GM10248 (cell line): Measurements from ENCODE around the gene RUNX1.

Experiments used
- CTCF ChIA-PET: fragments of 300-600 bp; sonication (Branson Sonifier 250); formaldehyde crosslinking; extraction: SDS; loops from one replicate; lab custom pipeline; 2021; ENCODE audit warnings: antibody characterized with exemption; lab: Yijun Ruan, JAX
- POLR2A ChIA-PET: fragments of 350-650 bp; sonication (Branson Sonifier 250); formaldehyde crosslinking; extraction: SDS; loops from one replicate; lab custom pipeline; 2020; ENCODE audit warnings: antibody characterized with exemption; lab: Yijun Ruan, JAX
- DNase-seq: peaks from one replicate; pipeline ENCODE4 v3.0.0; 2012; ENCODE audit errors: extremely low spot score
- CTCF ChIP-seq: IDR thresholded peaks from 2 replicates; pipeline ENCODE4 v1.5.1; 2012; ENCODE audit warnings: mild to moderate bottlenecking, low read depth; ENCODE audit errors: extremely low read depth, missing control alignments, control extremely low read depth

RUNX1 gene

GRCh38 chr21:35048706-35049617, at the start of gene RUNX1:
Gene RUNX1 (minus strand): TSS chr21:35049302.
- TF ChIP-seq CTCF = no peak
- peak; percentile 70 for DNase-seq
- POLR2A ChIA-PET = interaction anchor here (0.8 to 1.1 kb wide), 2 partner anchors 9 to 161 kb away, joined by 3 to 6 read pairs; no protein-coding TSS in a partner anchor
- CTCF ChIA-PET = interaction anchor here (1.1 to 2.0 kb wide), 7 partner anchors 10 to 355 kb away, joined by 3 to 7 read pairs (median 4); no protein-coding TSS in a partner anchor

- POLR2A ChIA-PET = no interaction called here
- CTCF ChIA-PET = no interaction called here
- no peak for DNase-seq
- TF ChIP-seq CTCF = no peak
These were observed 48.4 kb upstream of the RUNX1 start for GRCh38 chr21:35097525-35097924.

- POLR2A ChIA-PET = no interaction called here
- no peak for DNase-seq
- no peak for TF ChIP-seq CTCF
- CTCF ChIA-PET = interaction anchor here (0.9 kb wide), 1 partner anchor 10 kb away, joined by 3 read pairs; no protein-coding TSS in a partner anchor
These were observed 47.9 kb upstream of the RUNX1 start for GRCh38 chr21:35096959-35097358.

- TF ChIP-seq CTCF = no peak
- POLR2A ChIA-PET = no interaction called here
- DNase-seq = no peak
- CTCF ChIA-PET = interaction anchor here (0.9 kb wide), 1 partner anchor 9 kb away, joined by 3 read pairs; no protein-coding TSS in a partner anchor
These were observed 46.8 kb upstream of the RUNX1 start for GRCh38 chr21:35095859-35096291.

- no peak for DNase-seq
- POLR2A ChIA-PET = no interaction called here
- TF ChIP-seq CTCF = no peak
- CTCF ChIA-PET = interaction anchor here (1.1 to 2.3 kb wide), 3 partner anchors 10 to 17 kb away, joined by 3 to 6 read pairs (median 3); no protein-coding TSS in a partner anchor
These were observed 44.4 kb upstream of the RUNX1 start for GRCh38 chr21:35093514-35093913.

GRCh38 chr21:35091496-35091895, 42.4 kb upstream of the RUNX1 start:
- no peak for DNase-seq
- no peak for TF ChIP-seq CTCF
- ChIA-PET CTCF (interaction anchor here (1.4 to 2.3 kb wide), 2 partner anchors 8 to 394 kb away, joined by 3 to 6 read pairs; no protein-coding TSS in a partner anchor), POLR2A (no interaction called here)
